Fibroblast of mammary gland (primary cell): ENCODE results near the gene PTMS.
A peak's percentile ranks its signal among the peaks of the same experiment; 100 is the strongest.

Source experiments
- DNase-seq: peaks from one replicate; pipeline ENCODE4 v3.0.0-alpha.2; 2010; ENCODE audit warnings: low read depth
- H3K4me3 ChIP-seq: 2 replicates; pipeline ENCODE4 v1.5.1; 2011; ENCODE audit warnings: low read depth, mild to moderate bottlenecking, low read length, moderate library complexity; ENCODE audit not compliant: control insufficient read depth
- TF ChIP-seq, protein P1 (sequence below): conservative IDR thresholded peaks from 2 replicates; pipeline ENCODE4 v1.5.1; 2011; ENCODE audit warnings: low read depth, low read length, inconsistent platforms; ENCODE audit not compliant: control insufficient read depth, insufficient read depth

Gene PTMS

DNA sequence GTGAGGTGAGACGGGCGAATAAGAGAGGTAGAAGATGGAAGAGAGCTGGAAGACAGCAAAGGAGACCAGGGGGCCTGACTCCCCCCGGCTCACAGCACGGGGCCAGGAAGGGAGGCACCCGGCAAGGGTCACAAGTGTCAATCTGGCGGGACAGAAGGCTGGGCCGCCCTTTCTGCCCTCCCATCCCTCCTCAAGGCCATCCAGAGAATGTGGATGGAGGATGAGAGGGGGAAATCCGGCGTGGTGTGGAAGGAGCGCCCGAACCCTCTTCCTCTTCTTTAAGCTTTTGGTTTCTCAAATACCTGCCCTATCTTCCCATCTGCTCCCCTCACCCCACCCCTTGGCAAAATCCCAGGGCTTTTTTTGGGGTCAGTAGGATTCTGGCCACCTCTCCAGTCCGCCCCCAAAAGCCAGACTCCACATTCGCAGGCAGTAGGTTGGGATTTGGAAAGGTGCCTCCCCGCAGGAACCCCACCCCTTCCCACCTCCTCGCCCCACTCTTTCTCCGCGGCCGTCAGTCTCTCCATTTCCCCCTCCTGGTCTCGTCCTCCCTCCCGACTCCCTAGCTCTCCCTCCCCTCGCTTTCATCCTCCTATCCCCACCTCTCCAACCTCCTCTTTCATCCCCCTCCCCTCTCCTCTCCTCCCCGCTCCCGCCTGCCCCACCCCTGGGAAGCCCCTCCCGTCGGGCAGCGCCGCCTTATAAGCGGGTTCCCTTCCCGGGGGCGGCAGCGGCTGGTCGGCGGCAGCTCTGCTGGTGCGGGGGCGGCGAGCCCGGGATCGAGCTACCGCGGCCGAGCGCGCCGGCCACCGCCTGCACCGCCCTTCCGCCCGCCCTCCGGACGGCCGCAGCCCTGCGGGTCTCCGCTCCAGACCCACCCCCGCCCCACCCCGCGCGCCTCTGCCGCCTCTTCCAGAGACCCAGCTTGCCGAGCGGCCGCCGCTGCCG is at the start of gene PTMS:
PTMS (plus strand) TSS at position 730 of the 948 bp plus-strand sequence. CDS start 343 bp downstream, outside the sequence.
- peak; percentile 93 for DNase-seq
- peak within 1 kb of the TSS; percentile 92 for H3K4me3 ChIP-seq
- TF ChIP-seq, protein P1, sequence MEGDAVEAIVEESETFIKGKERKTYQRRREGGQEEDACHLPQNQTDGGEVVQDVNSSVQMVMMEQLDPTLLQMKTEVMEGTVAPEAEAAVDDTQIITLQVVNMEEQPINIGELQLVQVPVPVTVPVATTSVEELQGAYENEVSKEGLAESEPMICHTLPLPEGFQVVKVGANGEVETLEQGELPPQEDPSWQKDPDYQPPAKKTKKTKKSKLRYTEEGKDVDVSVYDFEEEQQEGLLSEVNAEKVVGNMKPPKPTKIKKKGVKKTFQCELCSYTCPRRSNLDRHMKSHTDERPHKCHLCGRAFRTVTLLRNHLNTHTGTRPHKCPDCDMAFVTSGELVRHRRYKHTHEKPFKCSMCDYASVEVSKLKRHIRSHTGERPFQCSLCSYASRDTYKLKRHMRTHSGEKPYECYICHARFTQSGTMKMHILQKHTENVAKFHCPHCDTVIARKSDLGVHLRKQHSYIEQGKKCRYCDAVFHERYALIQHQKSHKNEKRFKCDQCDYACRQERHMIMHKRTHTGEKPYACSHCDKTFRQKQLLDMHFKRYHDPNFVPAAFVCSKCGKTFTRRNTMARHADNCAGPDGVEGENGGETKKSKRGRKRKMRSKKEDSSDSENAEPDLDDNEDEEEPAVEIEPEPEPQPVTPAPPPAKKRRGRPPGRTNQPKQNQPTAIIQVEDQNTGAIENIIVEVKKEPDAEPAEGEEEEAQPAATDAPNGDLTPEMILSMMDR = no peak

DNA sequence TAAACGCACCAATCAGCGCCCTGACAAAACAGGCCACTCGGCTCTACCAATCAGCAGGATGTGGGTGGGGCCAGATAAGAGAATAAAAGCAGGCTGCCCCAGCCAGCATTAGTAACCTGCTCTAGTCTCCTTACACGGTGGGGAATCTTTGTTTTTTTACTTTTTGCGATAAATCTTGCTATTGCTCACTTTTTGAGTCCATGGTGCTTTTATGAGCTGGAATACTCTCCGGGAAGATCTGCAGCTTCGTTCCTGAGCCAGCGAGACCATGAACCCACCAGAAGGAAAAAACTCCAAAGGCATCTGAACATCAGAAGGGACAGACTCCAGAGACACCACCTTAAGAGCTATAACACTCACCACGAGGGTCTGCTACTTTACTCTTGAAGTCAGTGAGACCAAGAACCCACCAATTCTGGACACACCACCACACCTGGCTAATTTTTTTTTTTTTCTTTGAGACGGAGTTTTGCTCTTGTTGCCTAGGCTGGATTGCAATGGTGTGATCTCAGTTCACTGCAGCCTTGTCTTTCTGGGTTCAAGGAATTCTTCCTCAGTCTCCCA is 49.2 kb upstream of the PTMS start:
- DNase-seq = no peak
- TF ChIP-seq, protein P1 = no peak
- H3K4me3 ChIP-seq = no peak overlapping the region

- TF ChIP-seq, protein P1 = no peak
- DNase-seq = no peak
- H3K4me3 ChIP-seq = no peak overlapping the region
Observed at GRCh38 chr12:6722863-6723262, 43.3 kb upstream of the PTMS start.

DNA sequence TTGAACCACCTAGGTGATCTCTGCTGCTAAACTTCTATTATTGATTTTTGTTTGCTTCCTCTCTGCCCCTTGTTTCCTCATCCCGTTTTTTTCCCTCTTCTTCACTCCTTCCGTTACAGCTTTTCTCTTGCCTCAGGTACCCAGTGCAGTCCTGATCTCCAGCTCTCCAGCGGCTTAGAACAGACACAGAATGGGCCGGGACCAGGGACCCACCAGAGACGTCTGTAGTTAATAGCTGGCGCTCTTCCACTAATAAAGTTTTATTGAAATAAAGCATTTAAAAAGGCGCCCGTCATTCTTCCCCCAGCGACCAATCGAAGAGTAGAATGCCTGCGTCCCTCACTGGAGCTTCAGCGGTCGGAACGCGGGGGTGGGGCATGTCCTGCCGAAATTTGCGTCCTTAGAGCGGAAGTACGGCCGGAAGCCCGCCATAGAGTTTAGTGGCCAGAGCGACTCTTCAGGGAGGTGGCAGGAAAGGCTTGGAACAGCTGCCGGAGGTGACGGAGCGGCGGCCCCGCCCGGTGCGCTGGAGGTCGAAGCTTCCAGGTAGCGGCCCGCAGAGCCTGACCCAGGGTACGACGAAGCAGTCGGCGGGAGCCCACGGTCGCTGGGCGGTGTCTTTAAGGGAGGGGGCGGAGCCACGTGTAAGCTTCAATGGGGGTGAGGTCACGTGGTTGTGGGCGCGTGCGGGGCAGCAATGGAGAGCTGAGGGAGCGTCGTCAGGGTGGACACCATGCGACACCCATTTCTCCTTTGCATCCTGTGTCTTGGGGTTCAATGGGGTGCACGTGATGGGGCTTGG is 42.4 kb upstream of the PTMS start, which contains the start of gene COPS7A:
COPS7A (plus strand) TSS at position 440 of the 802 bp plus-strand sequence. CDS start 611 bp downstream, outside the sequence.
- peak; percentile 98 for DNase-seq
- peak within 1 kb of the TSS; percentile 78 for H3K4me3 ChIP-seq
- TF ChIP-seq, protein P1 = no peak

GRCh38 chr12:6724409-6724797 is 41.8 kb upstream of the PTMS start:
- H3K4me3 ChIP-seq = peak overlapping the region; percentile 78
- peak; percentile 26 for DNase-seq
- TF ChIP-seq, protein P1 = no peak

DNA sequence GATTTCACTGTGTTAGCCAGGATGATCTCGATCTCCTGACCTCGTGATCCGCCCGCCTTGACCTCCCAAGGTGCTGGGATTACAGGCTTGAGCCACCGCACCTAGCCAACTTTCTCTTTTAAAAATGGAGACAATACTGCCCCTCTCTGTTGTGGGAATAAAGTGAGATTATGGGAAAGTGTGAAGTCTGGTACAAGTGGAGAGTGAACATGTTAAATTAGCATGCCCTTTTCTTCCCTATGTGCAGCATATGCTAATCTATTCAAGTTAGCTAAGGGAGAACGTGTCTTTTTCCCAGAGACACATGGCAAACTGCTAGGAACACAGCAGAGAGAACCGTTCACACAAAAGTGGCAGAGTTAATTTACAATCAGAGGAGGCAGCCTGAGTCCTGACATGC is 40.8 kb upstream of the PTMS start:
- no peak overlapping the region for H3K4me3 ChIP-seq
- no peak for DNase-seq
- TF ChIP-seq, protein P1 = no peak
